AG09319 (cell line): ENCODE measurements around the gene ARHGAP15.

Experiments used
- DNase-seq: peaks from one replicate; pipeline ENCODE4 v3.0.0-alpha.2; 2010; ENCODE audit warnings: low read depth; ENCODE audit errors: extremely low read depth
- CTCF ChIP-seq: IDR thresholded peaks from 2 replicates; pipeline ENCODE4 v1.5.1; 2011; ENCODE audit warnings: low read depth, mild to moderate bottlenecking, inconsistent platforms, low read length, moderate library complexity

ARHGAP15 gene

GRCh38 chr2:143486976-143487375 lies 357.8 kb downstream of the ARHGAP15 start:
- no peak for DNase-seq
- TF ChIP-seq CTCF: no peak

GRCh38 chr2:143489145-143489544 lies 359.9 kb downstream of the ARHGAP15 start:
- no peak for DNase-seq

GRCh38 chr2:143491131-143491530 lies 361.9 kb downstream of the ARHGAP15 start:
- DNase-seq: no peak
- TF ChIP-seq CTCF: no peak

More at GRCh38 chr2:143489145-143489544, 359.9 kb downstream of the ARHGAP15 start:
- TF ChIP-seq CTCF: no peak

GRCh38 chr2:143493339-143493738 lies 364.1 kb downstream of the ARHGAP15 start:
- TF ChIP-seq CTCF: no peak
- no peak for DNase-seq

- DNase-seq: no peak
- TF ChIP-seq CTCF: no peak
Measured at GRCh38 chr2:143497726-143498125, 368.5 kb downstream of the ARHGAP15 start.

GRCh38 chr2:143498496-143498895 lies 369.3 kb downstream of the ARHGAP15 start:
- TF ChIP-seq CTCF: no peak

GRCh38 chr2:143499061-143499460 lies 369.8 kb downstream of the ARHGAP15 start:
- no peak for DNase-seq

More at GRCh38 chr2:143498496-143498895, 369.3 kb downstream of the ARHGAP15 start:
- no peak for DNase-seq

More at GRCh38 chr2:143499061-143499460, 369.8 kb downstream of the ARHGAP15 start:
- no peak for TF ChIP-seq CTCF
